WTC11 (cell line): ENCODE data around the gene ANKRD37. TPM values are rescaled to one million over a fixed set of nuclear protein-coding genes. Genes with fewer than 3 reads are reported as not detected.

ENCODE experiments used
- ATAC-seq: fragments of 200-7000 bp; cut with Tn5 transposase; 2 replicates; pipeline ENCODE4 v1.10.0; 2021; ENCODE audit warnings: mild to moderate bottlenecking, moderate library complexity
- CTCF ChIA-PET: fragments of 300-600 bp; sonication (Branson Sonifier 250); formaldehyde crosslinking; loops from one replicate; lab custom pipeline; 2021; ENCODE audit warnings: antibody characterized with exemption; lab: Charles Lee
- POLR2A ChIA-PET: fragments of 350-600 bp; sonication (Branson Sonifier 250); formaldehyde crosslinking; loops from one replicate; lab custom pipeline; 2021; ENCODE audit warnings: antibody characterized with exemption; lab: Charles Lee
- DNase-seq: peaks from one replicate; pipeline ENCODE4 v3.0.0; 2021; ENCODE audit warnings: low spot score
- H3K27ac Mint-ChIP-seq: 2 replicates; pipeline ENCODE4 v1.8.0; 2021; ENCODE audit warnings: mixed read lengths
- H3K27me3 Mint-ChIP-seq: 2 replicates; pipeline ENCODE4 v1.8.0; 2021; ENCODE audit warnings: low read depth, mild to moderate bottlenecking, moderate library complexity, mixed read lengths
- H3K36me3 Mint-ChIP-seq: 2 replicates; pipeline ENCODE4 v1.8.0; 2021; ENCODE audit warnings: mixed read lengths
- H3K4me1 Mint-ChIP-seq: 2 replicates; pipeline ENCODE4 v1.8.0; 2022; ENCODE audit warnings: mixed read lengths
- H3K4me3 Mint-ChIP-seq: 2 replicates; pipeline ENCODE4 v1.8.0; 2021; ENCODE audit warnings: mild to moderate bottlenecking, moderate library complexity, mixed read lengths
- H3K9me3 Mint-ChIP-seq: 2 replicates; pipeline ENCODE4 v1.8.0; 2021; ENCODE audit warnings: mixed read lengths
- AFF4 ChIP-seq: sonication (generic); formaldehyde crosslinking; IDR thresholded peaks from 2 replicates; pipeline ENCODE4 v1.8.1; 2023; ENCODE audit warnings: mild to moderate bottlenecking, missing genetic modification reagents, borderline replicate concordance
- CDX4 ChIP-seq: fragments of 250-450 bp; sonication (Bioruptor Pico); IDR thresholded peaks from 2 replicates; pipeline ENCODE4 v1.9.0; 2021; ENCODE audit warnings: moderate library complexity, mild to moderate bottlenecking, inconsistent platforms, borderline replicate concordance
- CREB1 ChIP-seq: sonication (generic); formaldehyde crosslinking; IDR thresholded peaks from 2 replicates; pipeline ENCODE4 v1.8.0; 2023; ENCODE audit warnings: mild to moderate bottlenecking, missing genetic modification reagents
- CREM ChIP-seq: sonication (generic); formaldehyde crosslinking; IDR thresholded peaks from 2 replicates; pipeline ENCODE4 v1.8.1; 2022; ENCODE audit warnings: mild to moderate bottlenecking, missing genetic modification reagents, moderate library complexity
- E2F4 ChIP-seq: sonication (generic); formaldehyde crosslinking; IDR thresholded peaks from 2 replicates; pipeline ENCODE4 v1.8.1; 2022; ENCODE audit warnings: low read depth, mild to moderate bottlenecking, moderate library complexity, missing genetic modification reagents, borderline replicate concordance
- EMX1 ChIP-seq: fragments of 250-450 bp; sonication (Bioruptor Pico); IDR thresholded peaks from 2 replicates; pipeline ENCODE4 v1.8.0; 2021; ENCODE audit warnings: mild to moderate bottlenecking
- FOXJ3 ChIP-seq: sonication (generic); formaldehyde crosslinking; IDR thresholded peaks from 2 replicates; pipeline ENCODE4 v1.9.0; 2021; ENCODE audit warnings: missing genetic modification reagents, mild to moderate bottlenecking, borderline replicate concordance
- FOXP1 ChIP-seq: sonication (generic); formaldehyde crosslinking; IDR thresholded peaks from 2 replicates; pipeline ENCODE4 v1.8.0; 2022; ENCODE audit warnings: missing genetic modification reagents, mild to moderate bottlenecking, moderate library complexity, borderline replicate concordance
- FOXP4 ChIP-seq: sonication (generic); formaldehyde crosslinking; IDR thresholded peaks from 2 replicates; pipeline ENCODE4 v1.8.0; 2022; ENCODE audit warnings: mild to moderate bottlenecking, missing genetic modification reagents
- MLX ChIP-seq: sonication (generic); formaldehyde crosslinking; IDR thresholded peaks from 2 replicates; pipeline ENCODE4 v1.8.1; 2023; ENCODE audit warnings: mild to moderate bottlenecking, missing genetic modification reagents, moderate library complexity
- MXD4 ChIP-seq: fragments of 250-450 bp; sonication (Bioruptor Pico); IDR thresholded peaks from 2 replicates; pipeline ENCODE4 v1.8.0; 2021; ENCODE audit warnings: mild to moderate bottlenecking, moderate library complexity, borderline replicate concordance
- MYBL2 ChIP-seq: sonication (generic); formaldehyde crosslinking; IDR thresholded peaks from 2 replicates; pipeline ENCODE4 v1.8.1; 2023; ENCODE audit warnings: mild to moderate bottlenecking, moderate library complexity, missing genetic modification reagents
- NFYB ChIP-seq: sonication (generic); formaldehyde crosslinking; conservative IDR thresholded peaks from 2 replicates; pipeline ENCODE4 v1.8.0; 2022; ENCODE audit warnings: low read depth, missing genetic modification reagents
- PRRX2 ChIP-seq: fragments of 250-450 bp; sonication (Bioruptor Pico); IDR thresholded peaks from 2 replicates; pipeline ENCODE4 v1.8.0; 2021; ENCODE audit warnings: mild to moderate bottlenecking
- SMAD3 ChIP-seq: sonication (generic); formaldehyde crosslinking; IDR thresholded peaks from 2 replicates; pipeline ENCODE4 v1.8.0; 2022; ENCODE audit warnings: missing genetic modification reagents, mild to moderate bottlenecking, borderline replicate concordance
- STAT6 ChIP-seq: sonication (generic); formaldehyde crosslinking; conservative IDR thresholded peaks from 2 replicates; pipeline ENCODE4 v1.8.1; 2023; ENCODE audit warnings: mild to moderate bottlenecking, low read depth, missing genetic modification reagents, moderate library complexity
- ZMAT4 ChIP-seq: fragments of 250-450 bp; sonication (Bioruptor Pico); IDR thresholded peaks from 2 replicates; pipeline ENCODE4 v1.9.0; 2021; ENCODE audit warnings: mild to moderate bottlenecking
- ZNF138 ChIP-seq: sonication (generic); formaldehyde crosslinking; conservative IDR thresholded peaks from 2 replicates; pipeline ENCODE4 v1.8.1; 2022; ENCODE audit warnings: mild to moderate bottlenecking, moderate library complexity, missing genetic modification reagents
- ZNF232 ChIP-seq: sonication (generic); formaldehyde crosslinking; IDR thresholded peaks from 2 replicates; pipeline ENCODE4 v1.8.0; 2022; ENCODE audit warnings: mild to moderate bottlenecking, missing genetic modification reagents
- ZNF416 ChIP-seq: fragments of 250-450 bp; sonication (Bioruptor Pico); IDR thresholded peaks from 2 replicates; pipeline ENCODE4 v1.9.0; 2021; ENCODE audit warnings: mild to moderate bottlenecking, inconsistent platforms
- ZNF425 ChIP-seq: fragments of 250-450 bp; sonication (Bioruptor Pico); conservative IDR thresholded peaks from 2 replicates; pipeline ENCODE4 v1.9.0; 2021; ENCODE audit warnings: mild to moderate bottlenecking
- total RNA-seq: library from RNA; stranded (reverse); gene quantifications from 3 replicates; pipeline ENCODE4 v1.2.3, GENCODE V29; 2021

ANKRD37 gene
- total RNA-seq, 1 experiment from 2014 or later = 3.0 TPM

GRCh38 chr4:185363251-185363650 lies 33.4 kb upstream of the ANKRD37 start (continued):
- TF ChIP-seq AFF4 (CRISPR knock-in tag) = no peak
- TF ChIP-seq FOXP1 (CRISPR knock-in tag) = no peak
- TF ChIP-seq ZNF425 (CRISPR knock-in tag) = no peak
- no peak for TF ChIP-seq FOXP4
- no peak for TF ChIP-seq MXD4 (CRISPR knock-in tag)
- no peak for TF ChIP-seq CDX4
- no peak for TF ChIP-seq FOXJ3 (CRISPR knock-in tag)
- no peak for TF ChIP-seq MYBL2 (CRISPR knock-in tag)
- TF ChIP-seq ZNF416 = no peak
- no peak for TF ChIP-seq NFYB
- TF ChIP-seq ZNF232 (CRISPR knock-in tag) = no peak
- no peak for TF ChIP-seq E2F4
- no peak for TF ChIP-seq ZMAT4 (CRISPR knock-in tag)

- DNase-seq = no peak
- no peak overlapping the region for H3K27ac Mint-ChIP-seq
- H3K27me3 Mint-ChIP-seq = no peaks in the 10 kb centered on the region
- ChIA-PET POLR2A (interaction anchor here (0.6 kb wide), 1 partner anchor 114 kb away, joined by 4 read pairs; no protein-coding TSS in a partner anchor), CTCF (interaction anchor here (1.2 kb wide), 1 partner anchor 233 kb away, joined by 3 read pairs; no protein-coding TSS in a partner anchor)
- no peak for ATAC-seq
- peaks cover 12% of the 10 kb centered on the region; the same call in 1 of the 2 replicates for H3K36me3 Mint-ChIP-seq
- H3K4me1 Mint-ChIP-seq = peaks cover 16% of the 10 kb centered on the region
- H3K9me3 Mint-ChIP-seq = no peaks in the 10 kb centered on the region
- H3K4me3 Mint-ChIP-seq = no peak overlapping the region
- TF ChIP-seq CREB1 = no peak
- no peak for TF ChIP-seq STAT6 (CRISPR knock-in tag)
- no peak for TF ChIP-seq ZNF138 (CRISPR knock-in tag)
- TF ChIP-seq SMAD3 (CRISPR knock-in tag) = no peak
- no peak for TF ChIP-seq CREM (CRISPR knock-in tag)
- TF ChIP-seq EMX1 (CRISPR knock-in tag) = no peak
- no peak for TF ChIP-seq ZMAT4 (CRISPR knock-in tag)
- no peak for TF ChIP-seq MLX (CRISPR knock-in tag)
- no peak for TF ChIP-seq ZNF232 (CRISPR knock-in tag)
- TF ChIP-seq PRRX2 (CRISPR knock-in tag) = no peak
- TF ChIP-seq MYBL2 (CRISPR knock-in tag) = no peak
Measured at GRCh38 chr4:185364886-185365285, 31.8 kb upstream of the ANKRD37 start.
